GM19025 (cell line): Measurements from ENCODE around the gene INSIG2.

Experiments
- ATAC-seq: cut with Tn5 transposase; IDR thresholded peaks from one replicate; pipeline ENCODE4 v1.9.1; 2021; ENCODE audit warnings: mild to moderate bottlenecking, low read depth, moderate library complexity; ENCODE audit not compliant: unreplicated experiment

Gene INSIG2

DNA sequence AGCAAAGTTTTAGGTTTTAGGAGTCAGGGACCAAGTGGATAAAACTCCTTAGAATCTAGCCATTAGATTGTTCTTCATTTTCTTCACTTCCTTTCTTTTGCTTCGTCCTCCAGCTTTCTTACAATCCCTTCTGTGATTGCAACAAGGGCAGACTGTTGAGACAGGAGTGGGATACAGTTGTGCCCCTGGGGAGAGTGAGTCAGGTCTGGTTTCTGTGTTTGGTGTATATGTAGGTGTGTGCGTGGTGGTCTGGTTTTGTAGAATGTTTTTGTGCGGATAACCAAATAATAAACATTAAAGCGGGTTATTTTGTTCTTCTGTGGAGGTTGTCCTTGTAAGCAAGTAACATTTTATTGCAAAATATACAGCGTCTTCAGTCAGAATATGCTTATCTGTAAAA, 7.3 kb downstream of the INSIG2 start:
- no peak for ATAC-seq

GRCh38 chr2:118097657-118098056, 9.4 kb downstream of the INSIG2 start:
- no peak for ATAC-seq

DNA sequence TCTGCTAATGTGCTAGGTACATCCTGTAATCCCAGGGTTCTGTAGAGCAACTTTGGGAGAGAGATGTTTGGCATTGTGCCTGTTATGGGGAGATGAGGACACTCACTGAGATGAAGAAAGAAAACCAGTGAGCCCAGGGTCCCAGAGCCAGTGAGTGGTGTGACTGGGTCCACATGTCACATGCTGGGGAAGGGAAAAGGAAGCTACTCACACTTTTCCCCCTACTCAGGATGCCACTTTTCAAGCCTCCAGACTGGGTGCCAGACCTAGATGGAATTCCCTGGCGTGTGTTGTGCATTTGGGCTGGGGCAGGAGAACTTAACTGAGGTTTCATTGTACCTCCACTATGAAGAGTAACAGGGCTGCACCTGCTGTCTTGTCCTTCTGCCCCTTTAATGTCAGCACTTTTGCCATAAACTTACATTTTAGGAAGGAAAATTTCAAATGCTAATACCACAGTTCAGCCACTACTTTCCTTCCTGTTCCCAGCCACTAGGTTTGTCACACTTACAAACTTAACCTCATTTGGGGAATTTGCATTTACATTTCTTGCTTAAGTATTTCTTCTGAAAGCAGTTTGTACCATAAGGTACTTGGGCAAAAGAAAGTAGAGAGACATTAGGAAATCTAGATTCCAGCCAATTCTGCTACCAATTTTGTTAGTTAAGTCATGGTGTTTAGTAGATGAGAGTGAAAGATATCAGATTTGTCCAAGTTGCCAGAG, 10.2 kb downstream of the INSIG2 start:
- ATAC-seq, result no peak

GRCh38 chr2:118102433-118103082, 14.3 kb downstream of the INSIG2 start:
- no peak for ATAC-seq

GRCh38 chr2:118103951-118104940, 16.0 kb downstream of the INSIG2 start:
- ATAC-seq, result peak; percentile 98

DNA sequence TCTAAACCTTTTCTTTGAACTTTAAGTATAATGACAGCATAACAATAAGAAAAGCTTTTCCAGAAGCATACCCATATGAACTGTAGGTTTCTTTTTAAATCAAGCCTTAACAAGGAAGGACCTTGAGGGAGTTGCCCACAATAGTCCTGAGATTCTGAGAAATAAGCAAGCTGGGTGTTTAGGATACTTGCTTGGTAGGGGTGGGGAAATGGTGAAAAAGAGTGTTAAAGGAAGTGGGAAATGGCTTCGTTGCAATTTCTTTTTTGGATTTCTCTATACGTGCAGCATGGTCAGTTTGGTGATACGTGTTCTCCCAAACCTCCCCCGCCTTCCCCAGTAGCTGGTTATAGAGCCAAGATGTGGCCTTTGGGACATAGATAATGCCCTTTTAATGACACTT, 17.2 kb downstream of the INSIG2 start:
- no peak for ATAC-seq

DNA sequence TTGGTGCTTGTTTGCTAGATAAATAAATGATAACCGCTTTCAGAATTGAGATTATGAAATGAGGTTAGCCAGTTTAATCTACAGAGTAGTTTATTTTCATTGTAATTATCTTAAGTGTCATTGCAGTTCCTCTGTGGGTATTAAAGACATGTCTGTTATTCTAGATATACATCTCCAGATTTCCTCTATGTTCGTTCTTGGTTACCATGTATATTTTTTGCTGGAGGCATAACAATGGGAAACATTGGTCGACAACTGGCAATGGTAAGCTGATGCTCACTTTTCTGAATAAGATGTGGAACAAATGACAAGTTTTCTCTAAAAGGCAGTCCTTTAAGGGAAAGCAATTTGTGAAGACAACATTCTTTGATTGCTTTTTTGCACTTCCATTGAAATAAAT, 18.7 kb downstream of the INSIG2 start:
- ATAC-seq, result no peak

DNA sequence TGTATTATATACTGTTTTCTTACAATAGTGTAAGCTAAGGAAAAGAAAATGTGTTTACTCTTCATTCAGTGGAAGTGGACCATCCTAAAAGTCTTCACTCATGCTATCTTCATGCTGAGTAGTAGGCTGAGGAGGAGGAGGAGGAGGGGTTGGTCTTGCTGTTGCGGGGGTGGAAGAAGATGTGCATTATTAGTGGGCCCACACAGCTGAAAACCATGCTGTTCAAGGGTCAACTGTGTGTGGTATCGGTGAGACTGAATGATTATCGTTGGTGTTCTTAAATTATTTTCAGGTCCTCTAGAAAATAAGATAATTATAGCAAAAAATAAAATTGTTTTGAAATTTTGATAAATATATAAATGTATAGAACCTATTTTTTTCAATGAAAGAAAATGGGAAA, 22.0 kb downstream of the INSIG2 start:
- no peak for ATAC-seq

GRCh38 chr2:118110991-118111390, 22.7 kb downstream of the INSIG2 start:
- ATAC-seq, result no peak

DNA sequence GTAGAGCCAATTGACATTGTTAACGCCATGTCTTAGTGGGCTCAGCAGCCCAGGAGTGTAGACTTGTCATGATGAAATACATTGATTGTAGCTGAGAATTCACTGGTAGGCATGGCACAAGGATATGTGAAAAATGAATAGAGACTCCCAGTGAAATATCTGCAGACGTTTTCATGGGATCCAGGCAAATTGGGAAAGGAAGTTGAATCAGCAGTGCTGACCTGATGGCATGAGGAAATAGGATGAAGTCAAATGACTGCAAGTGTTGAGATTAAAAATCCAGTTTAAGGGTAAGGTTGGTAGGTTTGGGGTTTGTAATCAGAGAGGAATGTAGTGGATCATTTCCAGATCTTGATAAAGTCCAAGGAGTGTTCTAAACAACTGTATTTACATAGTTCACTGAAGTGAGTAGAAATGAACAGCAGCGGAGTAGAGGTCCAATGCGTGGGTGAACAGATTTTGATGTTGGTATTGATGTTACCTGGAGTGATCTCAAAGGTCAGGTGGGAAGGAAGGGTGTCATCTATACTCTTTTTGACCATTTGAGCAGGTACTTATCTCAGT, 24.6 kb downstream of the INSIG2 start:
- ATAC-seq, result no peak

- ATAC-seq, result no peak
Observed at GRCh38 chr2:118114863-118115262, 26.6 kb downstream of the INSIG2 start.

DNA sequence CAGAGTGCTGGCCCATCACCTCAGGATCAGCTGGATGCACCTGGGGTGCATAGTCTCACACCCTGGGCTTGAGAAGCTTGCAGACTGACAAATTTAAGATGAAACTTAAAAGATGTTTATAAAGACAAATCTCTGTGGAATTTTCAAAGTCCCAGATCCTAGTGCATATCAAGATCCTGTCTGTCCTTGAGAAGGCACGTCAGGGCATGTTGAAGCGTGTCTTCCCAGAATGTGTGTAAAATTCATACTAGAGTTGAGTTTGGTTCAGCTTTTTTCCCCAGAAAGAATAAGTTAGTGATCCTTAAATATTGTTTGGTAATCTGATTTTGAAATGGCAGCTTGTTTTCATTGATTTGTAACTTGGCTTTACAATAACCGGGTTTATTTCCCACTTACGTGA, 27.5 kb downstream of the INSIG2 start:
- no peak for ATAC-seq

GRCh38 chr2:118118479-118118878, 30.2 kb downstream of the INSIG2 start:
- ATAC-seq, result no peak

GRCh38 chr2:118119158-118119727, 31.0 kb downstream of the INSIG2 start:
- ATAC-seq, result no peak

GRCh38 chr2:118119761-118120400, 31.6 kb downstream of the INSIG2 start:
- ATAC-seq, result no peak

DNA sequence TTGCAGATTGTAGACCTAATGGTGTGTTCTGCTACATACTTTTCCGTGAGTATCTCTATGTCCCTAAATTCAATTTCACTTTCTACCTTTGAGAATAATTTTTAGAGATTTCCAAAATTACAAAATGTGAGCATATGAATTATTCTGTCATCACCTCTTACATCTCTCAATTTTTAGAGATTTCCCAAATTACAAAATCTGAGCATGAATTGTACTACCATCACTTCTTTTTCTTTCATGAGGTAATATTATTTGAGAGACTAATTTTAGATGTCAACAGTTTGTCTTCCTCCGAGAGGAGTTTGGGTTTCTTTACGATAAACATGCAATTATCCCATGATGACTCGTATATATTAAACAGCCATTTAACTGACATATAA, 32.1 kb downstream of the INSIG2 start:
- no peak for ATAC-seq

GRCh38 chr2:118121101-118121500, 32.8 kb downstream of the INSIG2 start:
- ATAC-seq, result no peak

DNA sequence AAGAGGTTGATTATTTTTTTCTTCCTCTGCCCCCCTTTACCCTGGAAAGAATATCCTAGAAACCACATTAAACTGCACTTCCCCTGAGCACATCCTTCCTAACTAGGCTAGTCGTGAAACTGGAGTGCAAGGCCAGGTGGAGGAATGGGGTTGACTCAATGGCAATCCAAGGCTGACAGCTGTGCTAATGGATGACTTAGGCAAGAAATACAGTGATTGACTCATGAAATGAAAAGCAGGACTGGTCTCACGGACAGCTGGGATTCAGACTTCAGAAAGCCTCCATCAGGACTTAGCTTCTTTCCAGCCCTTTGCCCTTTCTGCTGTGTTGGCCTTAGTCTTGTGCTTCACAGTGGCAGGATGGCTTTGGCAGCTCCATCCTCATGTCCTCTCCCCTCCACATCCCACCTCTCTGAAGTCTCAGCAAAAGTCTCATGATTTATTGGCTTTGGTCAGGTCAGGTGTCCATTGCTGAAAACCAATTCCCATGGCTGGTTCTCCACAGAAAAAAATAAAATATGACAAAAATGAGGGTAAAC, 33.8 kb downstream of the INSIG2 start:
- no peak for ATAC-seq

DNA sequence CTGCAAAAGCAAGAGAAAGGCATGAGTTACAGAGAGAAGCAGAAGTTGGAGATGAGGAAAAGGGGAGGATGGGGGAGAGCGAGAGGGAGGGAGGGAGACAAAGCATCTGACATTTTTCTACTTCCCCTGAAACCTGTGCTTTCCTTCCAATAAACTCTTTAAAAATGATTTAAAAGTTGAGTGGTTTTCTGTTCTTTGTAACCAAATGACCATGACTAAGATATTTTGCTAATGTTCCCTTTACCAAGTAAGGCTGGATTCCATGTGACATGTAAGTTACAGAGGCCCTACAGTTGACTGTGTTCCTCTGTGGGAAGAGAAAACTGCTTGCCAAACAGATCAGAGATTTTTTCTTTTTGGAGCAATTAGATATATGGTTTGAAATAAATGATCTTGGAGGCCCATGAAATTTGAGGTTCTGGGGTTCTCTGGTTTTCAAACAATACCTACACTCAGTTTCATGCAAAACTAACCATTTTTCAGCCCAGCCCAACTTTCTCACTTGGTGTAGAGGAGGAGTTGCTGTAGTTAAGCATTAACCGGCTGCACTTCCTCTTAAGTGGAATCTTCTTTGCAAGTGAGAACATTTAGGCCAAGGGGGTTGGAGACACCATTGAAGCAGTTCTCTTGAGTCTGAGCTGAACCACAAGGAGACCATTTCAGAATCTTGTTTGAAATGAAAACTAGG, 34.5 kb downstream of the INSIG2 start:
- ATAC-seq, result peak; percentile 94
